HCT116 (cell line): ENCODE results near the gene SLC13A4.

Experiments
- EZH2phosphoT487 ChIP-seq: fragments of 200-600 bp; IDR thresholded peaks from 2 replicates; pipeline ENCODE4 v1.6.1; 2018; ENCODE audit warnings: antibody characterized with exemption, borderline replicate concordance
- MAX ChIP-seq: IDR thresholded peaks from 2 replicates; pipeline ENCODE4 v1.6.1; 2012
- POLR2A ChIP-seq: IDR thresholded peaks from 2 replicates; pipeline ENCODE4 v1.7.0; 2011; ENCODE audit warnings: borderline replicate concordance; ENCODE audit not compliant: insufficient read depth, insufficient read length; ENCODE audit errors: extremely low read depth
- POLR2AphosphoS5 ChIP-seq: IDR thresholded peaks from 2 replicates; pipeline ENCODE4 v1.6.1; 2011; ENCODE audit warnings: mild to moderate bottlenecking, low read depth, low read length, moderate library complexity
- RAD21 ChIP-seq: IDR thresholded peaks from 2 replicates; pipeline ENCODE4 v1.6.1; 2012; ENCODE audit warnings: low read depth, mild to moderate bottlenecking
- SIN3A ChIP-seq: IDR thresholded peaks from 2 replicates; pipeline ENCODE4 v1.6.1; 2012; ENCODE audit warnings: low read depth
- TCF7L2 ChIP-seq: IDR thresholded peaks from 2 replicates; pipeline ENCODE4 v1.7.0; 2011; ENCODE audit warnings: borderline replicate concordance, inconsistent platforms; ENCODE audit not compliant: insufficient read depth, insufficient read length; ENCODE audit errors: extremely low read depth

GRCh38 chr7:135742371-135742770 is 14.4 kb upstream of the SLC13A4 start:
- TF ChIP-seq POLR2A (no peak), TCF7L2 (no peak), RAD21 (no peak), MAX (no peak), SIN3A (no peak), POLR2AphosphoS5 (no peak), EZH2phosphoT487 (no peak)
